ENCODE data around the gene DLL1. TPM values are rescaled to one million over a fixed set of nuclear protein-coding genes. Genes with fewer than 3 reads are reported as not detected.

DLL1 gene
- total RNA-seq, 1 donor from 2014 or later: 13.6 TPM

GRCh38 chr6:170253226-170253909 lies 37.5 kb downstream of the DLL1 start:
- no peaks in the 10 kb centered on the region for H3K36me3 ChIP-seq (ENCODE audit: control insufficient read depth in 3 of 3, insufficient read depth in 3 of 3, low read length in 3 of 3)
- peaks cover 3 to 9% (median 4%) of the 10 kb centered on the region in 3 donors for H3K4me1 ChIP-seq (ENCODE audit: control insufficient read depth in 3 of 3, insufficient read depth in 3 of 3, low read length in 3 of 3)
- H3K27me3 ChIP-seq (ENCODE audit: control insufficient read depth in 3 of 3, insufficient read depth in 3 of 3, low read length in 3 of 3): peaks cover 13 to 28% (median 20%) of the 10 kb centered on the region in 3 donors
- H3K4me3 ChIP-seq (ENCODE audit: low read length in 3 of 3): no peak overlapping the region
- no peak overlapping the region for H3K9ac ChIP-seq (ENCODE audit: low read depth in 1 of 3, low read length in 3 of 3)
- H3K9me3 ChIP-seq (ENCODE audit: control insufficient read depth in 3 of 3, low read length in 3 of 3): no peaks in the 10 kb centered on the region
- no peak overlapping the region for H3K27ac ChIP-seq (ENCODE audit: low read depth, low read length)

DNA sequence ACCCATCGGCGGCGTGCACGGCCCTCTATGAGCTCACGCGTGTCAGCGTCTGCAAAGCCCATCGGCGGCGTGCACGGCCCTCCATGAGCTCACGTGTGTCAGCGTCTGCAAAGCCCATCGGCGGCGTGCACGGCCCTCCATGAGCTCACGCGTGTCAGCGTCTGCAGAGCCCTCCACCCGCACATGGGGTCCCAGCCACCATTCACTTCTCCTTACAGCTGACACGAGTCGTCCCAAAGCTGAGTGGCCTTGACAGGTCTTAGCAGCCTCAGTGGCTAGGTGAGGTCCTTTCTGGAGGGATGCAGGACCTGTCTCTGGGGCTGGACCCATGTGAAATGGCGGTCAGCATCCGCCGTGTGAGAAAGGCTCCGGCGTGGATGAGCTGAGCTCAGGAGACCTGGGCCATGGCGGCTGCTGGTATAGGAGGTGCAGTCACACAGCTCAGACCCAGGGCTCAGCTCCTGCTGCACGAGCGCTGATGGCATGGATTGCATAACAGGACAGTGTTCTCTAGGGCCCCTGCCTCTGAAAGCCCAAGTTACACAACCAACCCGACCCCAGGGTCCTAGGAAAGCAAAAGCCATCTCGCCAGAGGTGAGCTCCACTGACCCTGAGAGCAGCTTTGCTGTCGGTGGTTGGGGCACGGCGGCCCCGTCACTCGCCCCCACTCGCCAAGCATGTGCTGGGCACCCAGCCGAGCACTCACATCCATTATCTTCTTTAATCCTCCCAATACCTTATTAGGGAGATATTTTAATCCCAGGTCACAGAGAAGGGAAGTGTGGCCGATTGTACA lies 38.9 kb downstream of the DLL1 start:
- peaks cover 8 to 13% (median 10%) of the 10 kb centered on the region in 3 donors for H3K4me1 ChIP-seq (ENCODE audit: control insufficient read depth in 3 of 3, insufficient read depth in 3 of 3, low read length in 3 of 3)
- H3K27me3 ChIP-seq (ENCODE audit: control insufficient read depth in 3 of 3, insufficient read depth in 3 of 3, low read length in 3 of 3): peaks cover 25 to 40% (median 33%) of the 10 kb centered on the region in 3 donors
- H3K9ac ChIP-seq (ENCODE audit: low read depth in 1 of 3, low read length in 3 of 3): no peak overlapping the region
- H3K36me3 ChIP-seq (ENCODE audit: control insufficient read depth in 3 of 3, insufficient read depth in 3 of 3, low read length in 3 of 3): no peaks in the 10 kb centered on the region
- H3K9me3 ChIP-seq (ENCODE audit: control insufficient read depth in 3 of 3, low read length in 3 of 3): no peaks in the 10 kb centered on the region
- no peak overlapping the region for H3K27ac ChIP-seq (ENCODE audit: low read depth, low read length)
- H3K4me3 ChIP-seq (ENCODE audit: low read length in 3 of 3): no peak overlapping the region

DNA sequence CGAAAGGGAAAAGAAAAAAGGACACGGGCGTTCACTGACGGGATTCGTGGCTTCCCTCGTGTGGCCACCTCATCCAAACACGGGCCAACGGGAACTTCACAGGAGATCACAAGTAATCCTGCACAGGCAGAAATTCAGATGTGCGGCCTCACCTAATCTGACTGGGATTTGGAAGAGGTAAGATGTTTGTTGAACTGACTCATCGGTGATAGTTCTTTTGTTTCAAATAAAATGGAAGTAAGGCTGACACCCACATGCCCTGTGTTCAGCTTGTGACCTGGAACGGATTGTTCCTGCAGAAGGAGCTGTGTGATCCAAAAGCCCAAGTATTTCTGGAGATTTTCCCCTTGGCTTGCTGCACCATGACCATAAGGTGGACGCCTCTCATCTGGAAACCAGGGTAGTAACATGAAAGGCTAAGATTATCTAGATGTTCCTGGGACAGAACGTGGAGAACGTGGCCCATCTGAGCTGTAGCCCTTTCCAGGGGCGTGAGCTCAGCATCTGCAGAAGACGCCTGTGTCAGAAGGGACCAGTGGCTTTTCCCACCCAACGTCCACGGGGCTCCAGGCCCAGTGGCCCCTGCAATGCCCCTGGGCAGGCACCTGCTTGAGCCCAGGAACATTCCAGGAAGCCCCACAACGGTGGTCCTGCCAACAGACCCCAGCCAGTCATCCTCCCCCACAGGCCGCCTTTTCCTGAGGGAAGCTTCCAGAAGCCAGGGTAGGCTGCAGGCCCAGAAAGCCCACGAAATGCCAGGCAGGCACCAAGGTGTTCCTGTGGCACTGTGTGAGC lies 39.7 kb downstream of the DLL1 start:
- Histone ChIP-seq H3K4me1 (ENCODE audit: control insufficient read depth in 3 of 3, insufficient read depth in 3 of 3, low read length in 3 of 3) (peaks cover 8 to 13% (median 10%) of the 10 kb centered on the region in 3 donors), H3K4me3 (ENCODE audit: low read length in 3 of 3) (no peak overlapping the region), H3K9me3 (ENCODE audit: control insufficient read depth in 3 of 3, low read length in 3 of 3) (no peaks in the 10 kb centered on the region), H3K27ac (ENCODE audit: low read depth, low read length) (no peak overlapping the region), H3K27me3 (ENCODE audit: control insufficient read depth in 3 of 3, insufficient read depth in 3 of 3, low read length in 3 of 3) (peaks cover 25 to 40% (median 33%) of the 10 kb centered on the region in 3 donors), H3K36me3 (ENCODE audit: control insufficient read depth in 3 of 3, insufficient read depth in 3 of 3, low read length in 3 of 3) (no peaks in the 10 kb centered on the region), H3K9ac (ENCODE audit: low read depth in 1 of 3, low read length in 3 of 3) (no peak overlapping the region)

DNA sequence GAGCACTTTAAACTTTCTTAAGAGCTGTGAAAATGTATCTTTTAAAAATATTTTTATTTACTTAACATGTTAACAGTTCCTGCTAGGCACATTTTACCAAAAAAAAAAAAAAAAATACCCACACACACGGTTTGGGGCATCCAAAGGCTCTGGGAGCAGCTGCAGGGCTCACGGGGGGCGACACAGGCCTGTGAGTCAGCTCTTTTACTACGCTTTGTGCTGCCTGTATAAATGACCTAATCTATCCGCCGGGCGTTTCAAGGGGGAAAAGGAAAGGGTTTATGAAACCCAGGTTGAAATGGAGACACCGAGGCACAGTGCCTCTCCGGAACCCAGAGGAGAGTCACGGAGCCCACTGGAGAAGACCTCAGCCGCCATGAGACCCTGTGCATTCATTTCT lies 40.4 kb downstream of the DLL1 start:
- Histone ChIP-seq H3K27ac (ENCODE audit: low read depth, low read length) (no peak overlapping the region), H3K9ac (ENCODE audit: low read depth in 1 of 3, low read length in 3 of 3) (no peak overlapping the region), H3K4me3 (ENCODE audit: low read length in 3 of 3) (no peak overlapping the region), H3K27me3 (ENCODE audit: control insufficient read depth in 3 of 3, insufficient read depth in 3 of 3, low read length in 3 of 3) (peaks cover 25 to 40% (median 33%) of the 10 kb centered on the region in 3 donors), H3K4me1 (ENCODE audit: control insufficient read depth in 3 of 3, insufficient read depth in 3 of 3, low read length in 3 of 3) (peaks cover 8 to 13% (median 10%) of the 10 kb centered on the region in 3 donors), H3K36me3 (ENCODE audit: control insufficient read depth in 3 of 3, insufficient read depth in 3 of 3, low read length in 3 of 3) (no peaks in the 10 kb centered on the region), H3K9me3 (ENCODE audit: control insufficient read depth in 3 of 3, low read length in 3 of 3) (no peaks in the 10 kb centered on the region)

DNA sequence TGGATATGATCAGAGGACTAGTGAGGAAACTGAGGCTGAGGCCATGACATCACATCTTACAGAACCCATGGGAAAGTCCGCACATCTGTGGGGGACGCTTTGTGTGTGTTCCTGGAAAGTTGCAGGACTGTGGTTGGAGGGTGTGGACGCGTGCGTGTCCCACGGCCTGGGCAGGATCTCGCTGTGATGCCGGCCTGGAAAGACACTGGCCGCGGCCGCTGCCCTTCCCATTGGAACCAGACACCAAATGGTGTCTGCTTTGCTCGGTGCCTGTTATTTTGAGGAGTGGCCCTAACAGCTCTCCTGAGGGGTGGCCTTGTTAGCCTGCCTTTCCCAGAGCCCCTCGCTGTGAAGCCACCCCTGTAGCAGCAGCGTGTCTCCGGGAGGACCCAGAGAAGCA lies 41.1 kb downstream of the DLL1 start:
- no peak overlapping the region for H3K9ac ChIP-seq (ENCODE audit: low read depth in 1 of 3, low read length in 3 of 3)
- H3K27me3 ChIP-seq (ENCODE audit: control insufficient read depth in 3 of 3, insufficient read depth in 3 of 3, low read length in 3 of 3): peaks cover 25 to 43% (median 36%) of the 10 kb centered on the region in 3 donors
- H3K36me3 ChIP-seq (ENCODE audit: control insufficient read depth in 3 of 3, insufficient read depth in 3 of 3, low read length in 3 of 3): no peaks in the 10 kb centered on the region
- no peak overlapping the region for H3K27ac ChIP-seq (ENCODE audit: low read depth, low read length)
- H3K9me3 ChIP-seq (ENCODE audit: control insufficient read depth in 3 of 3, low read length in 3 of 3): no peaks in the 10 kb centered on the region
- peaks cover 8 to 13% (median 10%) of the 10 kb centered on the region in 3 donors for H3K4me1 ChIP-seq (ENCODE audit: control insufficient read depth in 3 of 3, insufficient read depth in 3 of 3, low read length in 3 of 3)
- no peak overlapping the region for H3K4me3 ChIP-seq (ENCODE audit: low read length in 3 of 3)

DNA sequence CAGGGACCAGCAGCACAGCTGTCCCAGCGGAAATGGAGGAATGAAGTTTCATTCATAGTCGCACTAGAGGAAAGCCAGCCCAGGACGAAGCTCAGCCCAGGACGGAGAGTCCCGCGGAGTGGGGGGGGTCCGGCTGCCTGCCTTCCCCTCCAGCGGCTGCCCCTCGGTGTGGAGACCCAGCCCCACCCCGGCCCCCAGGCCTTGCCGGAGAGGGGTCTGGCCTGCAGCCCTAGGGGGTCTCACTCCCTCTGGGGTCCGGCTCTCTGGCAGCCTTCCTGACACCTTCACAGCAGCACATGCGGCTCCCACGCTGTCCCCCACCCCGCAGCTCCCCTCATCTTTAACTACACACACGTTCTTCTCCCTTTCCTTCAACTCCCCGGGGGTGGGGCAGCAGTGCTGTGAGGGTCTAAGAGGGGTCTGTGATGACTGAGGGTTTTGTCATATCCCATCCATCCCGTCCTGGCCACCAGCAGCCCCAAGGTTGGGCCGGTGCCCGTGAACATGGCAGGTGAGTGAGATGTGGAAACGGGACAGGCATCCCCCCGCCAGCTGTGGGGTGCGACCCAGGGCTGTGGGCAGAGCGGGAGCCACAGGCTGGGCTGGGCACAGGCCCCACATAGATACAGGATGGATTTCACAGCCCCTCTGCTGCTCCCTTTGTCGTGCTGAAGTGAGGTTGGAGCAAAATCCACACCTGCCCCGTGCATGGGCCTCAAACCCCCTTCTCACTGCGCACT lies 41.8 kb downstream of the DLL1 start:
- Histone ChIP-seq H3K9me3 (ENCODE audit: control insufficient read depth in 3 of 3, low read length in 3 of 3) (no peaks in the 10 kb centered on the region), H3K4me3 (ENCODE audit: low read length in 3 of 3) (peak overlapping the region in 2 of 3 donors; percentile 15 to 35), H3K9ac (ENCODE audit: low read depth in 1 of 3, low read length in 3 of 3) (peak overlapping the region in 1 of 3 donors; percentile 45), H3K4me1 (ENCODE audit: control insufficient read depth in 3 of 3, insufficient read depth in 3 of 3, low read length in 3 of 3) (peaks cover 8 to 13% (median 10%) of the 10 kb centered on the region in 3 donors), H3K27me3 (ENCODE audit: control insufficient read depth in 3 of 3, insufficient read depth in 3 of 3, low read length in 3 of 3) (peaks cover 25 to 47% (median 41%) of the 10 kb centered on the region in 3 donors), H3K36me3 (ENCODE audit: control insufficient read depth in 3 of 3, insufficient read depth in 3 of 3, low read length in 3 of 3) (no peaks in the 10 kb centered on the region), H3K27ac (ENCODE audit: low read depth, low read length) (no peak overlapping the region)

- no peaks in the 10 kb centered on the region for H3K36me3 ChIP-seq (ENCODE audit: control insufficient read depth in 3 of 3, insufficient read depth in 3 of 3, low read length in 3 of 3)
- no peak overlapping the region for H3K27ac ChIP-seq (ENCODE audit: low read depth, low read length)
- peaks cover 25 to 46% (median 42%) of the 10 kb centered on the region in 3 donors for H3K27me3 ChIP-seq (ENCODE audit: control insufficient read depth in 3 of 3, insufficient read depth in 3 of 3, low read length in 3 of 3)
- peak overlapping the region; percentile 15 to 39 (median 35) for H3K4me3 ChIP-seq (ENCODE audit: low read length in 3 of 3)
- H3K9me3 ChIP-seq (ENCODE audit: control insufficient read depth in 3 of 3, low read length in 3 of 3): no peaks in the 10 kb centered on the region
- peaks cover 8 to 13% (median 10%) of the 10 kb centered on the region in 3 donors for H3K4me1 ChIP-seq (ENCODE audit: control insufficient read depth in 3 of 3, insufficient read depth in 3 of 3, low read length in 3 of 3)
- peak overlapping the region in 2 of 3 donors; percentile 36 to 45 for H3K9ac ChIP-seq (ENCODE audit: low read depth in 1 of 3, low read length in 3 of 3)
These were observed 42.6 kb downstream of the DLL1 start for GRCh38 chr6:170248111-170248805.

DNA sequence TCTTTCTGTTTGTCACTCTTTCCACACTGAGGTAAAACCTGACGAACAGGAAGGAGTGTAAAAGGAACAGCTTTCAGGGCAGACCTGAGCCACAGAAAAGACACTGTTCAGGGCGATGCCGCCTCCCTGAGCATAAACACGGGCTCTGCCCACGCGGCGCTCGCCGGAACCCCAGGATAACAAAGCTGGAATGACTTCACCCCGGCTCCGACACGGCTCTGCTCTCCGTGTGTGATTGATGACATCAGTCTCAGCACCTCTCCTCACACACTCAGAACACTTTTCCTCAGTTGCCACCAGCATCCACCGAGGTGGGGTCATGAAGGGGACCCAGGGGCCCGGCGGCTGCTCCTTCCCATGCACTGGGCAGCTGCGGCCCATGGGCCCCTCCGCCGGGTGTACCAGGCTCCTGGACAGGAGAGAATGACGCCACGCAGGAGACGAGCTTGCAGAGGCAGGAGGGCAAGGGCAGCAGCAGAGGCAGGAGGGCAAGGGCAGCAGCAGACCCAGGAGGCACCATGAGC lies 43.6 kb downstream of the DLL1 start:
- Histone ChIP-seq H3K27me3 (ENCODE audit: control insufficient read depth in 3 of 3, insufficient read depth in 3 of 3, low read length in 3 of 3) (peaks cover 25 to 43% (median 36%) of the 10 kb centered on the region in 3 donors), H3K4me3 (ENCODE audit: low read length in 3 of 3) (no peak overlapping the region), H3K27ac (ENCODE audit: low read depth, low read length) (no peak overlapping the region), H3K9ac (ENCODE audit: low read depth in 1 of 3, low read length in 3 of 3) (no peak overlapping the region), H3K9me3 (ENCODE audit: control insufficient read depth in 3 of 3, low read length in 3 of 3) (no peaks in the 10 kb centered on the region), H3K36me3 (ENCODE audit: control insufficient read depth in 3 of 3, insufficient read depth in 3 of 3, low read length in 3 of 3) (no peaks in the 10 kb centered on the region), H3K4me1 (ENCODE audit: control insufficient read depth in 3 of 3, insufficient read depth in 3 of 3, low read length in 3 of 3) (peaks cover 8 to 13% (median 10%) of the 10 kb centered on the region in 3 donors)

Measured in skeletal muscle tissue (tissue), 4 donors.